ENCODE measurements around the gene ZCCHC14. TPM values are rescaled to one million over a fixed set of nuclear protein-coding genes. Genes with fewer than 3 reads are reported as not detected.
A peak's percentile ranks its signal among the peaks of the same experiment; 100 is the strongest.

ZCCHC14 gene
- total RNA-seq, 4 donors from 2014 or later: 8.3 to 19.6 (median 14.7) TPM

DNA sequence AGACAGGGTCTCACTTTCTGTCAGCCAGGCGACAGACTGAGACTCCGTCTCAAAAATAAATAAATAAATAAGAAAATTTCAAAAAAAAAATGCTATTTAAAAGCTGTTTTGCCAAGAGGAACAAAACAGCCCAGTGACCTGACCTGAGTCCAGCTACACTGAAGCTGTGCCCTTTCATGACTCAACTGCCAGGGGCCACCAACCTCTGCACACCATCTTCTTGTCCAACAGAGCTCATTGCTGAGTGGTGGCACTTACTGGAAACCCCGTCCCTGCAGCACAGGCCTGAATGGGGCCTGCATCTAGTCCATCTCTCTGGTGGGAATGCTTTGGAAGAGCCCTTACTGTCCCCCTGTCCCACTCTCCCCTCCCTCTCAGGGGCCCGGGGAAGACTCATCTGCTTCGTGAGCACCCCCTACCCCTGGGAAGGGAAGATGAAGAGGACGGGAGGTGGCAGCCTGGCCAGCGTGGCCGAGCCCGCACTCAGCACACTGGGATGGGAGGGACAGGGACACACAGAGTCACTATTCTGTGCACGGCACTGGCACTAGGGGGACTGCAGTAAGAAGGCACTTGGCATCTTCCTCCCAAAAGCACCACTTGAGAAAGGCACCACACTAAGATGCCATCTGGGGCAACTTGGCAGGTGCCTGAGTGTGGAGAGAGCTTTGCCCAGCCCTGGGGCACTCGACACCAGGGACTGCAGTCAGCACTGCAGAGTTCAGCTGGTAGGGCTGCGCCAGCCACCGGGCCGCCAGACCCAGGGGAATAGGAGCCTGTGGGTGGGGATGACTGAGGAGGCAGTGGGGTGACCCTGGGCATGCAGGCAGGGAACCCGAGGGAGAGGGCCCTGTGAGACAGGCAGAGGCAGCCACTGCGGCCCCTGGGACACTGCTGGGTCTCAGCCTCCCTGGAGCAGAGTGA lies 122.8 kb downstream of the ZCCHC14 start:
- H3K36me3 ChIP-seq: peaks cover 0 to 32% (median 0%) of the 10 kb centered on the region in 3 donors
- H3K4me1 ChIP-seq: peaks cover 4 to 83% (median 16%) of the 10 kb centered on the region in 3 donors
- intact Hi-C loops (cut with DNase I): no loop called here
- WGBS, 2 donors: 69 to 90% methylated on average over 6 to 7 of the region's 16 CpGs
- no peaks in the 10 kb centered on the region for H3K27me3 ChIP-seq
- DNase-seq: no peak
- peak overlapping the region in 1 of 4 donors; percentile 41 for H3K27ac ChIP-seq
- H3K9me3 ChIP-seq: no peaks in the 10 kb centered on the region
- no peak overlapping the region for H3K4me3 ChIP-seq
- TF ChIP-seq, protein P1, sequence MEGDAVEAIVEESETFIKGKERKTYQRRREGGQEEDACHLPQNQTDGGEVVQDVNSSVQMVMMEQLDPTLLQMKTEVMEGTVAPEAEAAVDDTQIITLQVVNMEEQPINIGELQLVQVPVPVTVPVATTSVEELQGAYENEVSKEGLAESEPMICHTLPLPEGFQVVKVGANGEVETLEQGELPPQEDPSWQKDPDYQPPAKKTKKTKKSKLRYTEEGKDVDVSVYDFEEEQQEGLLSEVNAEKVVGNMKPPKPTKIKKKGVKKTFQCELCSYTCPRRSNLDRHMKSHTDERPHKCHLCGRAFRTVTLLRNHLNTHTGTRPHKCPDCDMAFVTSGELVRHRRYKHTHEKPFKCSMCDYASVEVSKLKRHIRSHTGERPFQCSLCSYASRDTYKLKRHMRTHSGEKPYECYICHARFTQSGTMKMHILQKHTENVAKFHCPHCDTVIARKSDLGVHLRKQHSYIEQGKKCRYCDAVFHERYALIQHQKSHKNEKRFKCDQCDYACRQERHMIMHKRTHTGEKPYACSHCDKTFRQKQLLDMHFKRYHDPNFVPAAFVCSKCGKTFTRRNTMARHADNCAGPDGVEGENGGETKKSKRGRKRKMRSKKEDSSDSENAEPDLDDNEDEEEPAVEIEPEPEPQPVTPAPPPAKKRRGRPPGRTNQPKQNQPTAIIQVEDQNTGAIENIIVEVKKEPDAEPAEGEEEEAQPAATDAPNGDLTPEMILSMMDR (IDR thresholded peaks at IDR 0.05): no peak

- H3K36me3 ChIP-seq: peaks cover 0 to 35% (median 0%) of the 10 kb centered on the region in 3 donors
- no peaks in the 10 kb centered on the region for H3K27me3 ChIP-seq
- H3K9me3 ChIP-seq: no peaks in the 10 kb centered on the region
- TF ChIP-seq POLR2A (IDR thresholded peaks at IDR 0.05): no peak
- TF ChIP-seq, protein P1 (IDR thresholded peaks at IDR 0.05): no peak
- DNase-seq: no peak
- no peak overlapping the region for H3K4me3 ChIP-seq
- intact Hi-C loops (cut with DNase I): no loop called here
- 78 to 84% methylated on average over 14 of the region's 14 CpGs for WGBS, 2 donors
- H3K27ac ChIP-seq: peak overlapping the region in 2 of 4 donors; percentile 41 to 46
- peaks cover 4 to 81% (median 17%) of the 10 kb centered on the region in 3 donors for H3K4me1 ChIP-seq
These were observed 123.6 kb downstream of the ZCCHC14 start for GRCh38 chr16:87369117-87369765.

GRCh38 chr16:87368029-87368770 lies 124.6 kb downstream of the ZCCHC14 start:
- TF ChIP-seq, protein P1 (IDR thresholded peaks at IDR 0.05): no peak
- TF ChIP-seq POLR2A (IDR thresholded peaks at IDR 0.05): no peak
- Histone ChIP-seq H3K27me3 (no peaks in the 10 kb centered on the region), H3K4me3 (no peak overlapping the region), H3K36me3 (peaks cover 0 to 40% (median 0%) of the 10 kb centered on the region in 3 donors), H3K4me1 (peaks cover 4 to 84% (median 25%) of the 10 kb centered on the region in 3 donors), H3K9me3 (no peaks in the 10 kb centered on the region), H3K27ac (peak overlapping the region in 2 of 4 donors; percentile 12 to 41)
- 65 to 76% methylated on average over 5 of the region's 5 CpGs for whole genome bisulfite sequencing, 2 donors
- DNase-seq: no peak
- intact Hi-C loops (cut with DNase I): no loop called here

DNA sequence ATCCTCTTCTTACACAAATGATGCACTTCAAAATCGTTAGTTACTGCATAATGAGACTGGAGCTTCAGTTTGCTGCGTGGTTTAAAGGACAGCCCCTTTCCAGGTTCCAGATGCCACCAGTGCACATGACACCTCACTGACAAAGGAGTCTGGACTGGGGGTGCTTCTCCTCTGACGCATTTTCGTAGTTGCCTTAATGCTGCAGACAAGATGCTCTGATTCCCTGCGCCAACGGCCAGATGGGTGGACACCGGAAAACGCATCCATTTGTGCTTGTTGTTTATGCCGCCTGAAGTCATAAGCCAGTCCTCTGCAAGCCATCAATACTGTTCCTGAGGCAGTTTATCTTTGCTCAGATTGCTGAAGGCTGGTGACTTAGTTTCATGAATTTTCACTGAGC lies 125.3 kb downstream of the ZCCHC14 start:
- Histone ChIP-seq H3K27me3 (no peaks in the 10 kb centered on the region), H3K4me3 (no peak overlapping the region), H3K27ac (peak overlapping the region in 2 of 4 donors; percentile 5 to 23), H3K4me1 (peaks cover 4 to 91% (median 26%) of the 10 kb centered on the region in 3 donors), H3K36me3 (peaks cover 0 to 39% (median 0%) of the 10 kb centered on the region in 3 donors), H3K9me3 (no peaks in the 10 kb centered on the region)
- intact Hi-C loops (cut with DNase I): no loop called here
- no peak for TF ChIP-seq POLR2A (IDR thresholded peaks at IDR 0.05)
- TF ChIP-seq, protein P1 (IDR thresholded peaks at IDR 0.05): no peak
- WGBS, 2 donors: 86 to 89% methylated on average over 8 to 9 of the region's 9 CpGs
- no peak for DNase-seq

Data from esophagus squamous epithelium (tissue), 5 donors.